ENCODE results near the gene PCDH19.

DNA sequence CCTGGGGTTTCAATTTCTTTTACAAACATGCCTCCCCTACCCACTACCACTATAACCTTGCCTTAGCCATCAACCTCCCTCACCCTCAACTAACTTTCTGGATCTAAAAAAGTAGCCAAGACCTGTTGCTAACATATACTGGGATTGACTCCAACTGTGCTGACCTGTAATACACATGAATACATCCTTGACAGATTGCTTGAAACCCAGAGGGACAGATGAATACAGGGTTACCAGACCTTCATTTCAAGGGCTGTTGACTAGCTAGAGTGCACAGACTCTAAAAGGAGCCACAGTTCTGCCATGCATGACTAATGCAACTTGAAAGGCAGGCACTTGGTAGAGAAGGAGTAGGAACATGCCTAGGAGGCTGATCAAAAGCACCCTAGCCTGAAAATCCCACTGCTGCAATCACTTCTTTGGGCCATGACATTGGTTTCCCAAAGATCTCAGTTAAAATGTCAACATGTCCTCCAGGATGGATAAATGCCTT is 121.0 kb downstream of the PCDH19 start:
- TF ChIP-seq EZH2 (IDR thresholded peaks at IDR 0.05), result no peak
- TF ChIP-seq, protein P1, sequence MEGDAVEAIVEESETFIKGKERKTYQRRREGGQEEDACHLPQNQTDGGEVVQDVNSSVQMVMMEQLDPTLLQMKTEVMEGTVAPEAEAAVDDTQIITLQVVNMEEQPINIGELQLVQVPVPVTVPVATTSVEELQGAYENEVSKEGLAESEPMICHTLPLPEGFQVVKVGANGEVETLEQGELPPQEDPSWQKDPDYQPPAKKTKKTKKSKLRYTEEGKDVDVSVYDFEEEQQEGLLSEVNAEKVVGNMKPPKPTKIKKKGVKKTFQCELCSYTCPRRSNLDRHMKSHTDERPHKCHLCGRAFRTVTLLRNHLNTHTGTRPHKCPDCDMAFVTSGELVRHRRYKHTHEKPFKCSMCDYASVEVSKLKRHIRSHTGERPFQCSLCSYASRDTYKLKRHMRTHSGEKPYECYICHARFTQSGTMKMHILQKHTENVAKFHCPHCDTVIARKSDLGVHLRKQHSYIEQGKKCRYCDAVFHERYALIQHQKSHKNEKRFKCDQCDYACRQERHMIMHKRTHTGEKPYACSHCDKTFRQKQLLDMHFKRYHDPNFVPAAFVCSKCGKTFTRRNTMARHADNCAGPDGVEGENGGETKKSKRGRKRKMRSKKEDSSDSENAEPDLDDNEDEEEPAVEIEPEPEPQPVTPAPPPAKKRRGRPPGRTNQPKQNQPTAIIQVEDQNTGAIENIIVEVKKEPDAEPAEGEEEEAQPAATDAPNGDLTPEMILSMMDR (IDR thresholded peaks at IDR 0.05), result no peak
- TF ChIP-seq EZH2phosphoT487 (IDR thresholded peaks at IDR 0.05), result no peak
